GM19467 (cell line): ENCODE data around the gene GJA10.

Source experiments
- ATAC-seq: cut with Tn5 transposase; IDR thresholded peaks from one replicate; pipeline ENCODE4 v1.9.1; 2021; ENCODE audit warnings: mild to moderate bottlenecking, moderate library complexity; ENCODE audit not compliant: unreplicated experiment

Gene GJA10

DNA sequence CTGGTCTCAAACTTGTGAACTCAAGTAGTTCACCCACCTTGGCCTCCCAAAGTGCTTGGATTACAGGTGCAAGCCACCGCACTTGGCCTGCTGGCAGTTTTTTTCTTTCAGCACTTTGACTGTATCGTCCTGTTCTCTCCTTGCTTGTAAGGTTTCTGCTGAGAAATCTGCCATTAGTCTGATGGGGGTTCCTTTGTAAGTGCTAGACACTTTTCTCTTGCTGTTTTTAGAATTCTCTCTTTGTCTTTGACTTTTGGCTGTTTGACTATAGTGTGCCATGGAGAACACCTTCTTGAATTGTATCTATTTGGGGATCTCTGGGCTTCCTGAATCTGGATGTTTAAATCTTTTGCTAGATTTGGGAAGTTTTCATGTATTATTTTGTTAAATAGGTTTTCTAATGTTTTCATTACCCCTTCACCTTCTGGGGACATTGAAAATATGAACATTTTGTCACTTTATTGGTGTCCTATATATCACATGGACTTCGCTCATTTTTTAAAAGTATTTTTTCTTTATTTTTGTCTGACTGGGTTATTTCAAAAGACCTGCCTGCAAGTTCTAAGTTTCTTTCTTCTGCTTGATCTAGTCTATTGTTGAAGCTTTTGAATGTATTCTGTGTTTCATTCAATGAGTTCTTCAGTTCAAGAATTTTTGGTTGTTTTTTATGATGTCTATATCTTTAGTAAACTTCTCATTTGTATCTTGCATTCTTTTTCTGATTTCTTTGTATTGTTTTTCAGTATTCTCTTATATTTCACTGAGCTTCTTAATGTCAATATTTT, 22.1 kb downstream of the GJA10 start:
- no peak for ATAC-seq

DNA sequence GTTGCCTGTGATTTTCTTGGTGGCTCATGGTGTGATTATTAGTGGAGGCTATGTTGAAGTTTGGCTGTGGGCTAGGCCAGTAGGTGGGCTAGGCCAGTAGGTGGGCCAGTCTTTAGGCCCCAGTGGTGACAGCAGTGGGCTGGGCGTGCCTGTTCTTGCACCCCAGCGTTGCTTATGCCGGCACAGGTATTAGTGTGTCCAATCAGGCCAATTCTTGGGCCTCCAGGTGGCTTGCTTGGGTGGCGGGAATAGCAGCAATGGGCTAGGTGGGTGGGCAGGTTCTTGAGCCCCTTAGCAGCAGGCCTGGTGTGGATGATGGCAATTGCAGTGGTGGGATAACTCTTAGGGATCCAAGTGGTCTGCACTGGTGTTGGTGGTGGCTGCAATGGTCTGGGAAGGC, 22.9 kb downstream of the GJA10 start:
- ATAC-seq, result no peak

DNA sequence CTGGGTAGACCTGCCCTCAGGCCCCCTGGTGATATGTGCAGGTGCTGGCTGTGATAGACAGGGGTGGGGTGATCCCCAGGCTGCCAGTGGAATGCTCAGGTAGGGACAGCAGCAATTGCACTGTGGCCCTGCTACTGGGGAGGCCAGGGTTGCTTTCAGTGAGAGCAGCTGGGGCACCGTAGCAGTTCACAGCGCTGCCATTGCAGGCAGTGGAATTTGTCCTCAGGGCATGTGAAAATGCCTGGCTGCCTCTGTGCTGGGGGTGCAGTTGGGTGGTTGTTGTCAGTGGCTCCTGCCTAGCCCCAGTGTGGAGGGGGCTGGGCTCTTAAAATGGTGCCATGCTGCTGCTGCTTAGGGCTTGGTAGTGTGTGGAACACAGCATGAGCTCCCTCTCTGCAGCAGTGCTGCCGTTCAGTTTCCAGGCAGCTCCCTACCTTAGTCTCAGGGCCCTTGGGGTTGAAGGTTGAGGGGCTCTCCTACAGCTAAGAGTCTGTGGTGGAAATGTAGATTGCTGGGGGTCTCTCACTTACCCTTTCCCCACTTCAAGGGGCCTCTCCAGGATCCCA, 23.6 kb downstream of the GJA10 start:
- ATAC-seq, result no peak

DNA sequence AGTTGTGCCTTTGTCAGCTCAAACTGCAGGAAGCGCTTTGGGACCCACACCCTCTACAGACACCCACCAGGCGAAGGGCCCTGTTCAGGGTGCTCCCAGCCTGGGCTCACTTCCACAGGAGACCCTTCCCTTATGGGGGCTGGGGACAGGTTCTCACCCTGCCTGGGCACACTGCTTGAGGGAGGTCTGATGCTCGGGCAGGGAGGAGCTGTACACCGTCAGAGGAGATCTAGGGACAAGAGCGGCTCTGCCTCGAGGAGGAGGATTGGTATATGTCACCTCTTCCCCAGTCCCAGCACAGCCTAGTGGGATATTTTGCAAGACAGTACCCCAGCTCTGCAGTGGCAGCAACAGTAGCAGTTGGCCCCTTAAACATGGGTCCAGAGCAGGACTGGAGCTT, 26.9 kb downstream of the GJA10 start:
- no peak for ATAC-seq

DNA sequence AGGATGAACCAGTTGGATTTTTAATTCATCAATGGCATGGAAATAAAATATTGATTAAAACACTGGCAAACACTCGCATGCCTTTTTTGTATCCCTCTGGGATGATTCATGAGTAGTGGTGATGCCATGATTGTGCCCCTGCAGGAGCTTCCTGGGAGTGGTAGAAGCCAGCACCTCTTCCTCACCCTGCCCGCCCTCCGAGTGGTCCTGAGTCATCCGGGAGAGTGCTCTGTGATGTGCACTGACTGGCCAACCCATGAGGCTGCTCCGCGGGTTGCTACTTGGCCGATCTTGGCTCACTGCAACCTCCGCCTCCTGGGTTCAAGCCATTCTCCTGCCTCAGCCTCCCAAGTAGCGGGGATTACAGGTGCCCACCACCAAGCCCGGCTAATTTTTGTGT, 27.4 kb downstream of the GJA10 start:
- ATAC-seq, result no peak

DNA sequence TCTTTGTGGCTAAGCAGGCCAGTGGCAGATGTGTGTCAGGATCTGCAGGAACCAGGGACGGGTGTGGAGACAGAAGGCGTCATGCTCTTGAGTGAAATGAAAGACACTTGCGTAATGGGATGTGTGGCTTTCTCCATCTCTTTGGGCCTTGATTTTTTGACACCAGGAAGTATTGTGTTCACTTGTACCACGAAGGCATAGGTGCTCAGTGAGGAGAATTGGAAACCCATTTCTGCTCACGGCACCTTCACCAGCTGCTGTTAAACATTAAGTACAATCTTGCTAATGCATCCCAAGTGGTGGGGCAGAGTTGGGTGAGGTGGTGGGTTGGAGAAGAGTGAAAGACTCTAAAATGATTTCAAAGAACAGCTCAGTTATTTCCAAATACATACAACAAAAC, 30.0 kb downstream of the GJA10 start:
- no peak for ATAC-seq

DNA sequence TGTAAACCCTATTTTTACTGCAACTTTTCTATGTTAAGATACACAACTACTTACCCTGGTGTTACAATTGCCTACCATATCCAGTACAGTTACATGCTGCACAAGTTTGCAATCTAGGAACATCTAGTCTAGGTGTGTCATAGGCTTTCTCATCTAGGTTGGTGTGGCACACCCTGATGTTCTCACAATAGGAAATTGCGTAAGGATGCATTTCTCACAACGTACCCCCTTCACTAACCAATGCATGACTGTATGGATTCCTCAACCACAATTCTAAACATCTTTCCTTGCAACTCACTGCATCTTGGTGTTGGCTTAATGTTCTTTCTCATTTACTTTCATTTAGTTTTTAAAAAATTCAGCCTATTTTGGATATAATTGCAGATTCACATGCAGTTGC, 31.6 kb downstream of the GJA10 start:
- no peak for ATAC-seq

DNA sequence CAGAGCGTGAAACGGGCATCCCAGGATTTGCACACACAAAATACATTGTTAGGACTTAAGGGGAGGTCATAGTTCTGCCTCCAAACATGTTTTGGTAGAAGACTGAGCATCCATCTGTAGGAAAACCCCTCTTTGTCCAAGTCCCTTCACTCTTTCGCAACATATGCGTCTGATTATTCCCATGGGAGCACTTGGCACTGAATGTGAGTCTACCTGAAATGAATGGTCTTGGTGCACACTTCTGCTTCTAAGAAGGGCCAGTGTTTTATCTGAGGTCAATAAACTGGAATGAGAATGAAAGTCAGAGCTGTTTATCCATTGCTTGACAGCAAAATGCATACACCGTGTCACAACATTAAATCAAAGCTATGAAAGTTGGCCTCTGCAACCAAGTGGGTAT, 33.0 kb downstream of the GJA10 start:
- ATAC-seq, result no peak

DNA sequence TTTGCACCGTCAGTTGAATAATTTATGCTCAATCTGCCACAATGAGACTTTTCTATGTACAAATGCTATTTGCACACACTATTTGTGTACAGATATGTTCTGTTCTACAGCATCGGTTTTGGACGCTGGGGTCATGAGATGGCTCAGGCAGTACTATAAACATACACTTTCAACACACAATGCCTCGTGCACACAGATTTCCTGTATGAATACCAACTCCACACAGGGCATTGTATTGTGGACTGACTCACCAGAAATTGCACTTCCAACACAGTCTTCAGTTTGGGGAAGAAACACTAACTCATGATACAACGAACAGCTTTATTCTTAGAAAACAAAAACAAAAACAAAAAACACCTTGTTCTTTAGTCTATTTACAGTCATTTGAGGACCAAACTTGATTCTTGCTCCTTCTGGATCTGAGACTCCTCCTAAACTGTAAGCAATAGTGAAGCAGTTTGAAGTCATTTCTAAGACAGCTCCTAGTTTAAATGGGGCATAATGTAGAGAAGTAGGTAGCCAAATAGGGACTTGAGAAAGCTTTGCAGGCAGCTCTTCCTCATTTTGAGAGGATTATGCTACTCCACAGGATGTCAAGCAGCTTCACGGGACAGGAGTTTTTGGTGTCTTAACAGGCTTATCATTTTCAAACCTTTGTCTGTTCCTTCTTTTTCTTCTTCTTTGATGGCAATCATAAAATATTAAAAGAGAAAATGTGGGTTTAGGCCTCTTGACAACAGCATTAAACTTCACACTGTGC, 33.7 kb downstream of the GJA10 start:
- no peak for ATAC-seq

DNA sequence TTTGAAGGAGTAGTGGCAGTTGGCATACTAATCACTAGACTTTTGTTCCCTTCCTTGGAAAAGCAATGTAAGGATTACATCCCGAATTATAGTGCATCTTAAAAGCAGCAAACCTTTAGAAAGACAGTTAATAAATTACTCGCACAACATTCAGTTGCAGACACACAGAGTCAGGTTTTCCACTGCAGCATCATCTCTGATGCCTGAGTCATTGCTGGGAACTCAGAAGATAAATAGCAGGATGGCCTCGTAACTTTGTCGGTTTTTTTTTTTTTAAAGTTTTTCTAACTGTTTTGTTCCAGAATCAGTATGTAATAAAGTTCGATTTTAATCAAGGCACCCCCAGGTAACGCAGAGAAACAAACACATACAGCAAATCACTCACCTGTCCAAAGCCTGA, 34.3 kb downstream of the GJA10 start:
- no peak for ATAC-seq

DNA sequence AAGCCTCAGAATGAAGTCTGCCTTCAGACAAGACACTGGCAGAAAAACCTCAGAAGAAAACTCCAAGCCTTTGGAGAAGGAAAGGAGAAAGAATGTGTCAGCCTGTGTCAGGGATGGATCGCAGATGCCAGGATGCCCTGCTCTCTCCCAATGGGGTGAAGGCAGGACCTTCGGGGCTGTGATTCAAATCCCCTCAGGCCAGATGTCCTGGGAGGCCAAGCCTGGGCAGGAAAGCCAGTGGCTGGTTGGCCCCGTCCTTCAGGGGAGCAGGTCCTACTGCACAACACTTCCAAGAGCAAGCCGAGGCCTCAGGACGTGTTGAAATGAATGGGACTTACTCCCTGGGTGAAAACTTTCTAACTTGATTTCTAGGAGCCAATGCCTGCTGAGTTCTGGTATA, 36.5 kb downstream of the GJA10 start:
- ATAC-seq, result no peak

DNA sequence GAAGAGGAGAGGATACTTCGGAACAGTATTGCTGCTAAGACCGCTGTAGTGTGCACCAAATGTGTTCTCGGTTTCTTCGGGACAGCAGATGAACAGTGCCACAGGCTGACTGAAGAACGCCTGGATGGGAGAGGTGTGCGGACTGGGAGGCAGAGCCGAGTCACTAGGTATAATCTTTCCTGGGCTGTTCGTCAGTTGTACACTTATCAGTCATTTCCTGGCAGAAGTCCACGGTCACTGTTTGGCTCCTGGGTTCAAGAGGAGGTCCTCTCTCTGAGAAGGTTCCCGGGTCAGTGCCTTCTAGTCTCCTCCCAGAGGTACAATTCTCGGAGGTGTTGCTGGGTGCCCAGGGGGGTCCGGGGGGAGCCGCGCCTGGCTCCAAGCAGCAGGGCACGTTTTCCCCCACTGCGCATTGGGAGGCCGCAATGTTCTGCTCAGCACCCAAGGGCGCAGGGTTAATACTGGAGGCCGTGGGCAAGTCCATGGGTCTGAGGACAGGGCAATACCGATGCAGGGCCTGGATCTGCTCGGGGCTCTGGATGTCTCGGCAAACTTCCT, 38.1 kb downstream of the GJA10 start:
- ATAC-seq, result no peak

DNA sequence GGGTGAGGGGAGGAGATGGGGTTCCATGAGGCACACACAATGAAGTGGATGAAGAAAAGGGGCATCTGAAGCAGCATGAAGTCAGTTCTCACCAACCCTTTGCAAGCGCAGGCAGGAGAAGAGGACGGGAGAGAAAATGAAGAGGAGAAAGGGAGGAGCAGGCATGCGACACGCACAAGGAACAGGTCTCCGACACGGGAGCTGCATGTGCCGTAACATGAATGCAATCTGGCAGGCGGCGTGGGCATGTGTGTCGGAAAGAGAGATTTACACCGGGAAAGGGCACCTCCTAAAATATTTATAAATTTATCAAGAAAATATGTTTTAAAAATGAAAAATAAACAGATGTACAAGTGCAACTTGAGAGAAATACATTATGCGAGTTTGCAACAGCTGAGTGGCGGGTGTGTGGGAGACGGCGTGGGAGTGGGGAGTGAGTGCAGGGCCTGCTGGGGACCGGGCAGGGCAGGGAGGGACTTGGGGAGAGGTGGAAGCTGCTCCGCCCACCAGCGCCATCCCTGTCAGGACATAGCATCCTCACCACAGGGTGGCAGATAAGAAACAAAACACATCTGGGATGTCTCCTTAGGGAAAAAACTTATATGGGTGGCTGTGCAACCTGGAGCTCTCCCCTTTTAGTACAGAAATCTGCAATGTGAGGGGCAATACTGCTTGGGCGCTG, 40.6 kb downstream of the GJA10 start:
- no peak for ATAC-seq

DNA sequence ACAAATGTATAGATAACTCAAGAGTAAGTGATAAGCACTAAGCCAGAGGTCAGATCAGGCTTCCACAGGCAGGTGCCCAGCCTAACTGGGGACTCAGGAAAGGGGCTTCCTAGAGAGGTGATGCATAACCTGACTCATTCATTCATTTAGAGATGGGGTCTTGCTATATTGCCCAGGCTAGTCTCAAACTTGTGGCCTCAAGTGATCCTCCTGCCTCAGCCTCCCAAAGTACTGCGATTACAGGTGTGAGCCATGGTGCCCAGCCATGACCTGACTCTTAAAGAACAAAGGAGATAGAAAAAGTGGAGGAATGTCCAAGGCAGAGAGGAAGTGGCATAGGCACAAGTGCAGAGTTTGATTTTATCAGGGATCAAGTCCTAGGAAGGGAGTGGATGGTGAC, 41.9 kb downstream of the GJA10 start:
- ATAC-seq, result no peak

DNA sequence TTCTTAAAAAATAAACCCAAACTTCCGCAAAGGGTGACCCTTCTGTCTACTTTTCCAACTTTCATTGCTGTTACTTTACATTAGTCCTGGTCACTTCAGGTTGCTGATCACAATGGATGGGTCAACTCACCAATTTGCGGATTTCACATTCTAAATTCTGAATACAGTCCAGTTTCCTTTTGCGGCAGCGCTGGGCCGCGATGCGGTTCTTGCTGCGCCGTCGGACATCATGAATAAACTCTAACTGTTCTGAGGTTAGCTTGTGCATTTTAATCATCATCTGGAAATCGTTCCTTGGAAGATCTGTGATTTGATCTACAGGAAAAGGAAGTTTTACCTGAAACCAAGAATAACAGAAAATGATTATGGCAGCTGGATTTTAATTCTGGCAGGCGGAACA, 43.7 kb downstream of the GJA10 start:
- ATAC-seq, result no peak

DNA sequence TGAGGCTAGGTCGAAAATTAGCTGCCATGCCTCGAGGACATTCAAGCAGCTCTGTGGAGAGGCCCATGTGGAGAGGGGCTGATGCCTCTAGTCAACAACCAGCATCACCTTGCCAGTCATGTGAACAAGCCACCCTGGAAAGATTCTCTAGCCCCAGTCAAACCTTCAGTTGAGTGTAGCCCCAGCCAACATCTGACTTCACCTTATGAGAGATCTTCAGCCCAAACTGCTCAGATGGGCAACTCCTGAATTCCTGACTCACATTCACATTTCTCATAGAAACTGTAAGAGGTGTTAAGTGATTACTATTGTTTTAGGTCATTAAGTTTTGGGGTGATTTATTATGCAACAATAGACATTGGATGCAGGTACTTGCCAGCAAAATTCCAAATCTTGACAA, 44.9 kb downstream of the GJA10 start:
- ATAC-seq, result no peak

DNA sequence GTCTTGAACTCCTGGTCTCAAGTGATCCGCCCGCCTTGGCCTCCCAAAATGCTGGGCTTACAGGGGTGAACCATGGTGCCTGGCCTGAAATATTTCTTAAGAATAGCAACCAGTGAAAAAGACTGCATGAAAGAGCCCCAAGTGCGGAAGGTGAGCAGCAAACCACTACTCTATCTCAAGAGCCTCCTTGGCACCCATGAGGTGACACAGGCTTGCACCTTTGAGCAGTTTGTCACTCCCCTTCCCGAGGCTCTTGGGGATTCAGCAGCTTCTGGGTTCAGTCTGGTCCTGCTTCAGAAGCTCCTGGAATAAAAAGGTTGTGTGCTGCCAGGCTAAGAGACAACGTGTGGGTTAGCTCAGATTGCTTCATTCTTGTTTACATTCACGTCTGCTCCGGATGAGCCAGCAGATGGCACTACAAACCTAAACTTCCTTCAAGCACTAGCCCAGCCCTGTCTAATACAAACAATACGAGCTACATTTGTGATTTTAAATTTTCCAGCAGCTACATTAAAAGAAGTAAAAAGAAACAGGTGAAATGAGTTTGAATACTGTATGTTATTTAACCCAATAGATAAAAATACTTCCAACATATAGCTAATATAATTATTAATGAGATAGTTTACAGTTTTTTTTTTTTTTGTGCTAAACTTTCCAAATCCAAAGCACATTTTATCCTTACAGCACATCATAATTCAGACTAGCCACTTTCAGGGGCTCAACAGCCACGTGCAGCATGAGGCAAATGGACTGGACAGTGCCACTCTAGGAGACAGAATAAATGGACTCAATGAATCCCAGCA, 46.2 kb downstream of the GJA10 start:
- ATAC-seq, result no peak

DNA sequence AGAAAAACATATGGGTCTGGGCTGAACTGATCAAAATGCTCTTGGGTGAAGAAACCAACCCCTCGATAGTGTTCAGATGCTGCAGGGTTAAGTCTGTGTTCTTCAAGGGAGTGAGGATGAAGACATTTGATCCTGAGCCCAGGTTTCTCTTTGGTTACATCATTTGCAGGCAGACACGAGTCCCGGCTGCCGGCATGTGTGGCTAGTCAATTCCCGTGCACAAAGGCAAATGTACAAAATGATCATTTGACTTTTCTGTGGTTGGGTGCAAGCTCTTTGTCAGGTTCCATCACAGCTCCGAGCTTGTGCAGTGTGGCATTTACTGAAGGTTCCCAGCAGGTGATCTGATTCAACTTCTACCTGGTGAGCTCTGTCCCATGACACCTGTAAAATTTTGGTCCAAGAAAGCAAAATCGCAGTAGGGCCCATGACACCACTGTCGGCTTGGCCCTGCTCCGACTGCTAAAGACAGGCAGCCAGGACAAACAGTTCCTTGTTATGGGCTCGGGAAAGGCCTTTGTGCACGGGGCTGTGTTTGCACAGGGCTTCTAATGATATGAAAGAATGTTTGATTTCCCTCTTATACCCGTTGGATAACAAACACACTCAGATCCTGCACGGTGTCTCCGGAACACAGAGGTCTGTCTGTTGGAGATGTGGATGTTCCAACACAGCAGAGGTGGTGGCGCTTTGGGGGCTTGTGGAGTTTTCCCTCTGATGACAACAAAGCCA, 46.9 kb downstream of the GJA10 start:
- no peak for ATAC-seq

DNA sequence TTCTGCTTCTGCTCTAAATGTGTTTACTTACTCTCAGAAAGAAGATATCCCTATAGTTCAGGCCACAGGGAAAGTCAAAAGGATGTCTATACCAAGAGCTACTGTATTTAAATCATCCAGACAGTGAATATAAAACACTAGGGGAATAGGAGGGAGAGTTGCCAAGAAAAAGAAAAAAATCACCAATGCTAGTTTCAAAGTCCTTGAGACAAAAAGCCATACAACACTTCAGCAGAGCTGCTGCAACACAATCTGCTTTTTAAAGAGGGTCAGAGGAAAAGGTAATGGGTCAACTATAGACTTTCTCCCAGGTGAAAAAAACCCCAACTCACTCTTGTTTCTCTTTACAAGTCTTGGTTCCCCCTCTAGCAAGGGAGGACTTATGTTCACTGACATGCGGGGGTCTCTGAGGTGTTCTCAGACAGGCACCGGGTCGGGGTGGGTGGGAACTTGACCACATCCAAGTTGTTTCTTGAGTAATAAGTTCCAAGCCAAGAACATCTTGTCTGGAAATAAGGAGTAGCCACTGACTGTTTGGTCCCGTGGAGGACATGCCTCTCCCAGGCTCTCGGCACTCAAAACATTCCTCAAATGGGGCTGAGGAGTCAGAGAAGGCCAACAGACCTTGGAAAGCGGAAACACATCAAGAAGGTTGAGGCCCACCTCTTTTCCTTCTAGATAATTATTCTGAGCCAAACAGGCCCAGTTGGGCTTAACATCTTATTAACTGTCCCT, 47.7 kb downstream of the GJA10 start:
- ATAC-seq, result no peak
